Loucy (cell line): ENCODE results near the gene MEF2B.

Source experiments
- H2AFZ ChIP-seq: fragments of 200-600 bp; sonication (generic); 2 replicates; pipeline ENCODE4 v1.6.0; 2016; ENCODE audit warnings: antibody characterized with exemption, mild to moderate bottlenecking, low read length, moderate library complexity
- H3F3A ChIP-seq: fragments of 200-600 bp; 2 replicates; pipeline ENCODE4 v1.6.0; 2016; ENCODE audit warnings: antibody characterized with exemption, low read depth, mild to moderate bottlenecking
- H3K27me3 ChIP-seq: fragments of 200-600 bp; sonication (generic); 2 replicates; pipeline ENCODE4 v1.6.1; 2014; ENCODE audit warnings: low read length, mild to moderate bottlenecking; ENCODE audit not compliant: insufficient read depth, poor library complexity, severe bottlenecking
- H3K36me3 ChIP-seq: fragments of 200-600 bp; sonication (generic); 2 replicates; pipeline ENCODE4 v1.6.1; 2016; ENCODE audit warnings: low read length; ENCODE audit not compliant: insufficient read depth
- H3K4me1 ChIP-seq: fragments of 200-600 bp; sonication (generic); 2 replicates; pipeline ENCODE4 v1.5.1; 2014; ENCODE audit warnings: low read length, mild to moderate bottlenecking; ENCODE audit not compliant: insufficient read depth, poor library complexity, severe bottlenecking
- H3K4me2 ChIP-seq: fragments of 200-600 bp; sonication (generic); 2 replicates; pipeline ENCODE4 v1.6.0; 2014; ENCODE audit warnings: antibody characterized with exemption, low read length, low read depth, mild to moderate bottlenecking; ENCODE audit not compliant: poor library complexity, severe bottlenecking
- H3K4me3 ChIP-seq: fragments of 200-600 bp; sonication (generic); 2 replicates; pipeline ENCODE4 v1.5.1; 2014; ENCODE audit warnings: low read length, mild to moderate bottlenecking, mixed read lengths; ENCODE audit not compliant: poor library complexity, severe bottlenecking
- H3K79me2 ChIP-seq: fragments of 200-600 bp; sonication (generic); 2 replicates; pipeline ENCODE4 v1.6.1; 2014; ENCODE audit warnings: low read length; ENCODE audit not compliant: insufficient read depth
- H3K9ac ChIP-seq: fragments of 200-600 bp; sonication (generic); 2 replicates; pipeline ENCODE4 v1.6.0; 2014; ENCODE audit warnings: mild to moderate bottlenecking, low read depth, low read length, moderate library complexity; ENCODE audit not compliant: poor library complexity, severe bottlenecking
- H3K9me2 ChIP-seq: fragments of 200-600 bp; sonication (generic); replicated peaks from 2 replicates; pipeline ENCODE4 v1.6.1; 2016; ENCODE audit warnings: low read depth, low read length, mixed read lengths
- H3K9me3 ChIP-seq: fragments of 200-600 bp; sonication (generic); 2 replicates; pipeline ENCODE4 v1.6.1; 2014; ENCODE audit warnings: mild to moderate bottlenecking, antibody characterized with exemption, low read length, low read depth; ENCODE audit not compliant: insufficient read depth
- H4K20me1 ChIP-seq: fragments of 200-600 bp; sonication (generic); 2 replicates; pipeline ENCODE4 v1.6.0; 2014; ENCODE audit warnings: antibody characterized with exemption, low read length, mild to moderate bottlenecking; ENCODE audit not compliant: insufficient read depth, poor library complexity, severe bottlenecking
- CTCF ChIP-seq: fragments of 200-600 bp; sonication (generic); conservative IDR thresholded peaks from 2 replicates; pipeline ENCODE4 v1.5.1; 2014; ENCODE audit warnings: mild to moderate bottlenecking, antibody characterized with exemption, low read length
- EZH2phosphoT487 ChIP-seq: fragments of 200-600 bp; IDR thresholded peaks from 2 replicates; pipeline ENCODE4 v1.6.1; 2018; ENCODE audit warnings: antibody characterized with exemption, mild to moderate bottlenecking, moderate library complexity, borderline replicate concordance

Gene MEF2B

GRCh38 chr19:19170053-19170872, at the start of gene MEF2B:
Gene MEF2B, minus strand, starts transcription at chr19:19170263. Its CDS starts 19,528 bp downstream, at chr19:19150735.
- Histone ChIP-seq H2AFZ (no peak within 1 kb of the TSS), H3K4me3 (no peak within 1 kb of the TSS), H4K20me1 (no peaks in the 10 kb centered on the region), H3K9ac (no peak within 1 kb of the TSS), H3F3A (no peaks in the 10 kb centered on the region), H3K4me1 (no peaks in the 10 kb centered on the region), H3K4me2 (no peak within 1 kb of the TSS), H3K27me3 (no peaks in the 10 kb centered on the region), H3K36me3 (no peaks in the 10 kb centered on the region), H3K9me3 (no peaks in the 10 kb centered on the region), H3K9me2 (no peaks in the 10 kb centered on the region), H3K79me2 (no peaks in the 10 kb centered on the region)
- TF ChIP-seq EZH2phosphoT487: no peak
- no peak for TF ChIP-seq CTCF

GRCh38 chr19:19218911-19219310, 48.8 kb upstream of the MEF2B start:
- H3K79me2 ChIP-seq: no peaks in the 10 kb centered on the region

GRCh38 chr19:19217099-19217498, 47.0 kb upstream of the MEF2B start:
- H3K9me2 ChIP-seq: no peaks in the 10 kb centered on the region
- no peak overlapping the region for H3K9ac ChIP-seq
- H3K27me3 ChIP-seq: no peaks in the 10 kb centered on the region
- no peak for TF ChIP-seq EZH2phosphoT487
- 0 out of 2 replicates have a peak, but pooled peaks have one; percentile 14 for TF ChIP-seq CTCF
- H3K4me2 ChIP-seq: no peak overlapping the region
- H3K4me3 ChIP-seq: no peak overlapping the region
- H4K20me1 ChIP-seq: no peaks in the 10 kb centered on the region
- H3F3A ChIP-seq: no peaks in the 10 kb centered on the region
- H2AFZ ChIP-seq: no peak overlapping the region
- H3K36me3 ChIP-seq: no peaks in the 10 kb centered on the region
- no peaks in the 10 kb centered on the region for H3K79me2 ChIP-seq
- no peaks in the 10 kb centered on the region for H3K9me3 ChIP-seq
- no peaks in the 10 kb centered on the region for H3K4me1 ChIP-seq

More at GRCh38 chr19:19218911-19219310, 48.8 kb upstream of the MEF2B start:
- no peaks in the 10 kb centered on the region for H4K20me1 ChIP-seq
- no peak for TF ChIP-seq EZH2phosphoT487
- H3K4me3 ChIP-seq: no peak overlapping the region
- H3K9me2 ChIP-seq: no peaks in the 10 kb centered on the region
- no peak overlapping the region for H2AFZ ChIP-seq
- H3K27me3 ChIP-seq: no peaks in the 10 kb centered on the region
- no peaks in the 10 kb centered on the region for H3K36me3 ChIP-seq
- H3F3A ChIP-seq: no peaks in the 10 kb centered on the region
- no peak overlapping the region for H3K9ac ChIP-seq
- no peaks in the 10 kb centered on the region for H3K9me3 ChIP-seq
- no peak overlapping the region for H3K4me2 ChIP-seq
- H3K4me1 ChIP-seq: no peaks in the 10 kb centered on the region

GRCh38 chr19:19215792-19216191, 45.7 kb upstream of the MEF2B start:
- Histone ChIP-seq H3K4me3 (no peak overlapping the region), H4K20me1 (no peaks in the 10 kb centered on the region), H3K9me2 (no peaks in the 10 kb centered on the region), H3F3A (no peaks in the 10 kb centered on the region), H3K4me1 (no peaks in the 10 kb centered on the region), H3K9me3 (no peaks in the 10 kb centered on the region), H3K36me3 (no peaks in the 10 kb centered on the region), H3K9ac (no peak overlapping the region), H3K27me3 (no peaks in the 10 kb centered on the region), H3K79me2 (no peaks in the 10 kb centered on the region), H2AFZ (no peak overlapping the region), H3K4me2 (no peak overlapping the region)
- TF ChIP-seq CTCF (no peak), EZH2phosphoT487 (no peak)
